HEK293 (cell line): ENCODE results near the gene RHD.

ENCODE experiments used
- HIC1 ChIP-seq: fragments of 450-650 bp; formaldehyde crosslinking; IDR thresholded peaks from 2 replicates; pipeline ENCODE4 v1.5.1; 2016; ENCODE audit warnings: missing biosample characterization, missing genetic modification characterization
- IKZF3 ChIP-seq: fragments of 450-650 bp; IDR thresholded peaks from 2 replicates; pipeline ENCODE4 v1.5.0; 2018; ENCODE audit warnings: missing biosample characterization, mild to moderate bottlenecking, missing genetic modification characterization, moderate library complexity
- KLF7 ChIP-seq: fragments of 450-650 bp; formaldehyde crosslinking; IDR thresholded peaks from 2 replicates; pipeline ENCODE4 v1.5.1; 2016; ENCODE audit warnings: missing biosample characterization, missing genetic modification characterization, borderline replicate concordance
- OSR2 ChIP-seq: fragments of 450-650 bp; formaldehyde crosslinking; IDR thresholded peaks from 2 replicates; pipeline ENCODE4 v1.5.1; 2016; ENCODE audit warnings: missing biosample characterization, missing genetic modification characterization
- REPIN1 ChIP-seq: fragments of 450-650 bp; formaldehyde crosslinking; IDR thresholded peaks from 2 replicates; pipeline ENCODE4 v1.5.1; 2017; ENCODE audit warnings: missing biosample characterization, missing genetic modification characterization, low read depth
- SP7 ChIP-seq: fragments of 450-650 bp; formaldehyde crosslinking; IDR thresholded peaks from 2 replicates; pipeline ENCODE4 v1.5.1; 2016; ENCODE audit warnings: missing biosample characterization, missing genetic modification characterization
- TRIM28 ChIP-seq: IDR thresholded peaks from 2 replicates; pipeline ENCODE4 v1.6.1; 2011; ENCODE audit warnings: low read length, control low read depth, borderline replicate concordance
- WT1 ChIP-seq: fragments of 450-650 bp; formaldehyde crosslinking; IDR thresholded peaks from 2 replicates; pipeline ENCODE4 v1.5.1; 2016; ENCODE audit warnings: missing biosample characterization, missing genetic modification characterization
- YY2 ChIP-seq: fragments of 450-650 bp; formaldehyde crosslinking; IDR thresholded peaks from 2 replicates; pipeline ENCODE4 v1.5.1; 2016; ENCODE audit warnings: missing biosample characterization, missing genetic modification characterization
- ZBTB21 ChIP-seq: fragments of 450-650 bp; formaldehyde crosslinking; IDR thresholded peaks from 2 replicates; pipeline ENCODE4 v1.5.1; 2017; ENCODE audit warnings: missing biosample characterization, missing genetic modification characterization
- ZEB2 ChIP-seq: fragments of 450-650 bp; formaldehyde crosslinking; IDR thresholded peaks from 2 replicates; pipeline ENCODE4 v1.5.1; 2016; ENCODE audit warnings: missing biosample characterization, missing genetic modification characterization
- ZFHX2 ChIP-seq: fragments of 450-650 bp; formaldehyde crosslinking; conservative IDR thresholded peaks from 2 replicates; pipeline ENCODE4 v1.5.1; 2016; ENCODE audit warnings: missing biosample characterization, missing genetic modification characterization
- ZNF175 ChIP-seq: fragments of 450-650 bp; formaldehyde crosslinking; IDR thresholded peaks from 2 replicates; pipeline ENCODE4 v1.5.1; 2016; ENCODE audit warnings: missing biosample characterization, missing genetic modification characterization
- ZNF362 ChIP-seq: fragments of 450-650 bp; formaldehyde crosslinking; IDR thresholded peaks from 2 replicates; pipeline ENCODE4 v1.5.1; 2016; ENCODE audit warnings: missing biosample characterization, missing genetic modification characterization
- ZNF529 ChIP-seq: fragments of 450-650 bp; formaldehyde crosslinking; IDR thresholded peaks from 2 replicates; pipeline ENCODE4 v1.5.1; 2017; ENCODE audit warnings: missing genetic modification characterization, missing biosample characterization; ENCODE audit not compliant: insufficient replicate concordance
- ZNF664 ChIP-seq: fragments of 450-650 bp; formaldehyde crosslinking; IDR thresholded peaks from 2 replicates; pipeline ENCODE4 v1.5.1; 2016; ENCODE audit warnings: missing biosample characterization, missing genetic modification characterization
- ZSCAN16 ChIP-seq: fragments of 450-650 bp; formaldehyde crosslinking; IDR thresholded peaks from 2 replicates; pipeline ENCODE4 v1.5.1; 2016; ENCODE audit warnings: missing biosample characterization, missing genetic modification characterization
- TF ChIP-seq, protein P1 (sequence below): fragments of 450-650 bp; formaldehyde crosslinking; IDR thresholded peaks from 2 replicates; pipeline ENCODE4 v1.5.1; 2016; ENCODE audit warnings: missing biosample characterization, missing genetic modification characterization, borderline replicate concordance
- TF ChIP-seq, protein P2 (sequence below): fragments of 450-650 bp; formaldehyde crosslinking; IDR thresholded peaks from 2 replicates; pipeline ENCODE4 v1.5.1; 2016; ENCODE audit warnings: missing biosample characterization, missing genetic modification characterization, borderline replicate concordance
- TF ChIP-seq, protein P3 (sequence below): fragments of 450-650 bp; formaldehyde crosslinking; IDR thresholded peaks from 2 replicates; pipeline ENCODE4 v1.5.1; 2017; ENCODE audit warnings: missing biosample characterization, missing genetic modification characterization
- TF ChIP-seq, protein P4 (sequence below): fragments of 450-650 bp; formaldehyde crosslinking; IDR thresholded peaks from 2 replicates; pipeline ENCODE4 v1.5.1; 2016; ENCODE audit warnings: missing biosample characterization, missing genetic modification characterization
- TF ChIP-seq, protein P5 (sequence below): fragments of 450-650 bp; formaldehyde crosslinking; IDR thresholded peaks from 2 replicates; pipeline ENCODE4 v1.5.1; 2017; ENCODE audit warnings: missing biosample characterization, missing genetic modification characterization

The RHD gene

DNA sequence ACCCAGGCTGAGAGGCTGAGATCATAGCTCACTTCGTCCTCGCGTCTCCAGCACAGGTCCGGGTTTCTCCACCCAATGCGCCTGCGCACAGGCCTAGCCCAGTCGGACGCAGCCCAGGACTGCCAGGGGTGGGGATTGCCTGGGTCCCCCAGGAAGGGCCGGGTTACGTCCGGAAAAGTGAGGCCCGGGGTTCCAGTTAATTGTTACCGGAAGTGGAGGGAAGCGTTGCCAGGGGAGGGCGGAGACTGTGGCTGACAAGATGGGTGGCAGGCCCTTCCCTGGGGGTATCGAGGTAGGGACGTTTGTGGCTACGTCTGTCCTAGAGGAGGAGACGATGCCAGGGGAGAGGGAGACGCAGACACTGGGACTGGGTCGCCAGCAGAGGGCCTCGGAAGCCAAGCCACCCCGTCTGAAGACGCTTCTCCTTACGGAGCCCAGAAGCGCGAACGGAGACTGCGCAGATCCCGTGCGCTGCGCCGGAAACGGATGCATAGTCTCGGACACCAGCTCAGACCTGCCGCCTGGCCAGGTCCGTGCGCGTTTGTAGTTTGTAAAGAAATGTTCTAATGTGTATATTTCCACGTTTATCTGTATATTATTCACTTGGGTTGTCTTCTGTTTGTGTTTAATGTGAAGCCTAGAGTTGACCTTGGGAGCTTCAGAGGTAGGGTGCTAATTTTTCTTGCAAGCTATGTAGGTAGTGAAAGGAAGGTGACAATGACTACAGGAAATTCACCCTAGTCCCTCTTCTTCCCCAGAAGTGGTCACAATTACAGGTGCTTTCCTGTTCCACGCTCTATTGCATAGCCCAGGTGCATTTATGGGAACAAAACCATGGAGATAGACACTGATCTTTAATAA is 32.4 kb upstream of the RHD start (continued):
- TF ChIP-seq, protein P1, sequence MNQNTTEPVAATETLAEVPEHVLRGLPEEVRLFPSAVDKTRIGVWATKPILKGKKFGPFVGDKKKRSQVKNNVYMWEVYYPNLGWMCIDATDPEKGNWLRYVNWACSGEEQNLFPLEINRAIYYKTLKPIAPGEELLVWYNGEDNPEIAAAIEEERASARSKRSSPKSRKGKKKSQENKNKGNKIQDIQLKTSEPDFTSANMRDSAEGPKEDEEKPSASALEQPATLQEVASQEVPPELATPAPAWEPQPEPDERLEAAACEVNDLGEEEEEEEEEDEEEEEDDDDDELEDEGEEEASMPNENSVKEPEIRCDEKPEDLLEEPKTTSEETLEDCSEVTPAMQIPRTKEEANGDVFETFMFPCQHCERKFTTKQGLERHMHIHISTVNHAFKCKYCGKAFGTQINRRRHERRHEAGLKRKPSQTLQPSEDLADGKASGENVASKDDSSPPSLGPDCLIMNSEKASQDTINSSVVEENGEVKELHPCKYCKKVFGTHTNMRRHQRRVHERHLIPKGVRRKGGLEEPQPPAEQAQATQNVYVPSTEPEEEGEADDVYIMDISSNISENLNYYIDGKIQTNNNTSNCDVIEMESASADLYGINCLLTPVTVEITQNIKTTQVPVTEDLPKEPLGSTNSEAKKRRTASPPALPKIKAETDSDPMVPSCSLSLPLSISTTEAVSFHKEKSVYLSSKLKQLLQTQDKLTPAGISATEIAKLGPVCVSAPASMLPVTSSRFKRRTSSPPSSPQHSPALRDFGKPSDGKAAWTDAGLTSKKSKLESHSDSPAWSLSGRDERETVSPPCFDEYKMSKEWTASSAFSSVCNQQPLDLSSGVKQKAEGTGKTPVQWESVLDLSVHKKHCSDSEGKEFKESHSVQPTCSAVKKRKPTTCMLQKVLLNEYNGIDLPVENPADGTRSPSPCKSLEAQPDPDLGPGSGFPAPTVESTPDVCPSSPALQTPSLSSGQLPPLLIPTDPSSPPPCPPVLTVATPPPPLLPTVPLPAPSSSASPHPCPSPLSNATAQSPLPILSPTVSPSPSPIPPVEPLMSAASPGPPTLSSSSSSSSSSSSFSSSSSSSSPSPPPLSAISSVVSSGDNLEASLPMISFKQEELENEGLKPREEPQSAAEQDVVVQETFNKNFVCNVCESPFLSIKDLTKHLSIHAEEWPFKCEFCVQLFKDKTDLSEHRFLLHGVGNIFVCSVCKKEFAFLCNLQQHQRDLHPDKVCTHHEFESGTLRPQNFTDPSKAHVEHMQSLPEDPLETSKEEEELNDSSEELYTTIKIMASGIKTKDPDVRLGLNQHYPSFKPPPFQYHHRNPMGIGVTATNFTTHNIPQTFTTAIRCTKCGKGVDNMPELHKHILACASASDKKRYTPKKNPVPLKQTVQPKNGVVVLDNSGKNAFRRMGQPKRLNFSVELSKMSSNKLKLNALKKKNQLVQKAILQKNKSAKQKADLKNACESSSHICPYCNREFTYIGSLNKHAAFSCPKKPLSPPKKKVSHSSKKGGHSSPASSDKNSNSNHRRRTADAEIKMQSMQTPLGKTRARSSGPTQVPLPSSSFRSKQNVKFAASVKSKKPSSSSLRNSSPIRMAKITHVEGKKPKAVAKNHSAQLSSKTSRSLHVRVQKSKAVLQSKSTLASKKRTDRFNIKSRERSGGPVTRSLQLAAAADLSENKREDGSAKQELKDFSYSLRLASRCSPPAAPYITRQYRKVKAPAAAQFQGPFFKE (tag by site-specific recombination) = no peak
- TF ChIP-seq, protein P2, sequence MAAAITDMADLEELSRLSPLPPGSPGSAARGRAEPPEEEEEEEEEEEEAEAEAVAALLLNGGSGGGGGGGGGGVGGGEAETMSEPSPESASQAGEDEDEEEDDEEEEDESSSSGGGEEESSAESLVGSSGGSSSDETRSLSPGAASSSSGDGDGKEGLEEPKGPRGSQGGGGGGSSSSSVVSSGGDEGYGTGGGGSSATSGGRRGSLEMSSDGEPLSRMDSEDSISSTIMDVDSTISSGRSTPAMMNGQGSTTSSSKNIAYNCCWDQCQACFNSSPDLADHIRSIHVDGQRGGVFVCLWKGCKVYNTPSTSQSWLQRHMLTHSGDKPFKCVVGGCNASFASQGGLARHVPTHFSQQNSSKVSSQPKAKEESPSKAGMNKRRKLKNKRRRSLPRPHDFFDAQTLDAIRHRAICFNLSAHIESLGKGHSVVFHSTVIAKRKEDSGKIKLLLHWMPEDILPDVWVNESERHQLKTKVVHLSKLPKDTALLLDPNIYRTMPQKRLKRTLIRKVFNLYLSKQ = no peak
- TF ChIP-seq, protein P3, sequence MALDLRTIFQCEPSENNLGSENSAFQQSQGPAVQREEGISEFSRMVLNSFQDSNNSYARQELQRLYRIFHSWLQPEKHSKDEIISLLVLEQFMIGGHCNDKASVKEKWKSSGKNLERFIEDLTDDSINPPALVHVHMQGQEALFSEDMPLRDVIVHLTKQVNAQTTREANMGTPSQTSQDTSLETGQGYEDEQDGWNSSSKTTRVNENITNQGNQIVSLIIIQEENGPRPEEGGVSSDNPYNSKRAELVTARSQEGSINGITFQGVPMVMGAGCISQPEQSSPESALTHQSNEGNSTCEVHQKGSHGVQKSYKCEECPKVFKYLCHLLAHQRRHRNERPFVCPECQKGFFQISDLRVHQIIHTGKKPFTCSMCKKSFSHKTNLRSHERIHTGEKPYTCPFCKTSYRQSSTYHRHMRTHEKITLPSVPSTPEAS (tag by site-specific recombination) = no peak
- TF ChIP-seq ZFHX2 = no peak
- TF ChIP-seq ZNF664 (tag by site-specific recombination) = no peak
- peak; percentile 96 for TF ChIP-seq ZEB2 (tag by site-specific recombination)
- TF ChIP-seq ZSCAN16 (tag by site-specific recombination) = no peak
- TF ChIP-seq YY2 (tag by site-specific recombination) = no peak
- TF ChIP-seq, protein P4, sequence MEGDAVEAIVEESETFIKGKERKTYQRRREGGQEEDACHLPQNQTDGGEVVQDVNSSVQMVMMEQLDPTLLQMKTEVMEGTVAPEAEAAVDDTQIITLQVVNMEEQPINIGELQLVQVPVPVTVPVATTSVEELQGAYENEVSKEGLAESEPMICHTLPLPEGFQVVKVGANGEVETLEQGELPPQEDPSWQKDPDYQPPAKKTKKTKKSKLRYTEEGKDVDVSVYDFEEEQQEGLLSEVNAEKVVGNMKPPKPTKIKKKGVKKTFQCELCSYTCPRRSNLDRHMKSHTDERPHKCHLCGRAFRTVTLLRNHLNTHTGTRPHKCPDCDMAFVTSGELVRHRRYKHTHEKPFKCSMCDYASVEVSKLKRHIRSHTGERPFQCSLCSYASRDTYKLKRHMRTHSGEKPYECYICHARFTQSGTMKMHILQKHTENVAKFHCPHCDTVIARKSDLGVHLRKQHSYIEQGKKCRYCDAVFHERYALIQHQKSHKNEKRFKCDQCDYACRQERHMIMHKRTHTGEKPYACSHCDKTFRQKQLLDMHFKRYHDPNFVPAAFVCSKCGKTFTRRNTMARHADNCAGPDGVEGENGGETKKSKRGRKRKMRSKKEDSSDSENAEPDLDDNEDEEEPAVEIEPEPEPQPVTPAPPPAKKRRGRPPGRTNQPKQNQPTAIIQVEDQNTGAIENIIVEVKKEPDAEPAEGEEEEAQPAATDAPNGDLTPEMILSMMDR = peak; percentile 95
- no peak for TF ChIP-seq OSR2 (tag by site-specific recombination)
- no peak for TF ChIP-seq REPIN1 (tag by site-specific recombination)
- peak; percentile 89 for TF ChIP-seq SP7
- TF ChIP-seq HIC1 (tag by site-specific recombination) = peak; percentile 98
- peak; percentile 88 for TF ChIP-seq TRIM28
- no peak for TF ChIP-seq ZNF529 (tag by site-specific recombination)
- TF ChIP-seq KLF7 (tag by site-specific recombination) = peak; percentile 67; the same call in 1 of the 2 replicates
- TF ChIP-seq ZNF362 (tag by site-specific recombination) = no peak
- peak; percentile 30; the same call in 1 of the 2 replicates for TF ChIP-seq ZBTB21 (tag by site-specific recombination)
- TF ChIP-seq ZNF175 = no peak
- TF ChIP-seq, protein P5, sequence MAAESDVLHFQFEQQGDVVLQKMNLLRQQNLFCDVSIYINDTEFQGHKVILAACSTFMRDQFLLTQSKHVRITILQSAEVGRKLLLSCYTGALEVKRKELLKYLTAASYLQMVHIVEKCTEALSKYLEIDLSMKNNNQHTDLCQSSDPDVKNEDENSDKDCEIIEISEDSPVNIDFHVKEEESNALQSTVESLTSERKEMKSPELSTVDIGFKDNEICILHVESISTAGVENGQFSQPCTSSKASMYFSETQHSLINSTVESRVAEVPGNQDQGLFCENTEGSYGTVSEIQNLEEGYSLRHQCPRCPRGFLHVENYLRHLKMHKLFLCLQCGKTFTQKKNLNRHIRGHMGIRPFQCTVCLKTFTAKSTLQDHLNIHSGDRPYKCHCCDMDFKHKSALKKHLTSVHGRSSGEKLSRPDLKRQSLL (tag by site-specific recombination) = no peak
- TF ChIP-seq WT1 (tag by site-specific recombination) = no peak; the same call in 1 of the 2 replicates
- TF ChIP-seq IKZF3 = peak; percentile 98
